Keratinocyte (primary cell): ENCODE data around the gene SLC8A1. TPM values are rescaled to one million over a fixed set of nuclear protein-coding genes. Genes with fewer than 3 reads are reported as not detected.

Experiments
- DNase-seq: peaks from one replicate; pipeline ENCODE4 v3.0.0-alpha.2; 2011; ENCODE audit warnings: low read depth, missing footprints, low spot score
- FAIRE-seq: peaks from 2 replicates; lab custom pipeline; 2011; peaks lifted over from hg19 to GRCh38; lab: Jason Lieb, UNC
- H2AFZ ChIP-seq: 2 replicates; pipeline ENCODE4 v1.6.0; 2012; ENCODE audit warnings: low read length, control low read depth, inconsistent platforms; ENCODE audit not compliant: control insufficient read depth
- H3K27ac ChIP-seq: 2 replicates; pipeline ENCODE4 v1.5.1; 2011; ENCODE audit warnings: low read length; ENCODE audit not compliant: control insufficient read depth, insufficient read depth
- H3K27me3 ChIP-seq: 3 replicates; pipeline ENCODE4 v1.6.0; 2011; ENCODE audit warnings: low read length; ENCODE audit not compliant: control insufficient read depth, insufficient read depth; ENCODE audit errors: extremely low read depth
- H3K36me3 ChIP-seq, 2 experiments: 2 replicates in 1 of 2; 3 replicates in 1 of 2; pipeline ENCODE4 v1.5.1; 2011; ENCODE audit warnings: low read length in 2 of 2, mild to moderate bottlenecking in 1 of 2; ENCODE audit not compliant: control insufficient read depth in 2 of 2, insufficient read depth in 2 of 2; ENCODE audit errors: extremely low read depth in 1 of 2
- H3K4me1 ChIP-seq: 3 replicates; pipeline ENCODE4 v1.5.1; 2011; ENCODE audit warnings: low read length; ENCODE audit not compliant: control insufficient read depth, insufficient read depth; ENCODE audit errors: extremely low read depth
- H3K4me2 ChIP-seq: 3 replicates; pipeline ENCODE4 v1.6.0; 2011; ENCODE audit warnings: low read depth, low read length; ENCODE audit not compliant: control insufficient read depth, insufficient read depth; ENCODE audit errors: extremely low read depth
- H3K4me3 ChIP-seq, 3 experiments: fragments of 200-600 bp in 1 of 3; sonication (generic) in 1 of 3; 2 replicates in 2 of 3; 3 replicates in 1 of 3; pipeline ENCODE4 v1.5.1; 2011 to 2016; ENCODE audit warnings: low read length in 3 of 3, mild to moderate bottlenecking in 3 of 3, control low read depth in 2 of 3, inconsistent platforms in 1 of 3, low read depth in 1 of 3, mixed read lengths in 1 of 3, mixed run types in 1 of 3, moderate library complexity in 1 of 3; ENCODE audit not compliant: control insufficient read depth in 2 of 3, insufficient read depth in 2 of 3; ENCODE audit errors: extremely low read depth in 1 of 3
- H3K79me2 ChIP-seq: 2 replicates; pipeline ENCODE4 v1.6.0; 2012; ENCODE audit warnings: low read length; ENCODE audit not compliant: control insufficient read depth, insufficient read depth
- H3K9ac ChIP-seq: 3 replicates; pipeline ENCODE4 v1.6.0; 2011; ENCODE audit warnings: low read length; ENCODE audit not compliant: control insufficient read depth, insufficient read depth; ENCODE audit errors: extremely low read depth
- H3K9me1 ChIP-seq: 3 replicates; pipeline ENCODE4 v1.6.0; 2011; ENCODE audit warnings: low read length; ENCODE audit not compliant: control insufficient read depth, insufficient read depth; ENCODE audit errors: extremely low read depth
- H3K9me3 ChIP-seq: 2 replicates; pipeline ENCODE4 v1.5.1; 2012; ENCODE audit warnings: low read depth, low read length; ENCODE audit not compliant: control insufficient read depth
- H4K20me1 ChIP-seq: 3 replicates; pipeline ENCODE4 v1.6.0; 2011; ENCODE audit warnings: low read length; ENCODE audit not compliant: control insufficient read depth, insufficient read depth; ENCODE audit errors: extremely low read depth
- EZH2 ChIP-seq: IDR thresholded peaks from one replicate; pipeline ENCODE4 v1.6.1; 2012; ENCODE audit warnings: inconsistent platforms, mild to moderate bottlenecking, low read length, moderate library complexity
- dilution Hi-C: fragments of 300-500 bp; cut with MboI; formaldehyde crosslinking; loops from one replicate; pipeline ENCODE4 v1.7.0; 2020; ENCODE audit warnings: low sequenced_read_pairs; ENCODE audit not compliant: extremely low pct_ligation_motif_present
- polyA plus RNA-seq, 5 experiments: library from polyadenylated mRNA; depleted of rRNA in 3 of 5; stranded (reverse) in 3 of 5; stranded (forward) in 1 of 5; unstranded in 1 of 5; fragments of >200 nt; gene quantifications; 1 replicate in 1 of 5; 2 replicates in 3 of 5; 3 replicates in 1 of 5; pipeline versions ENCODE4 v1.2.1 to v1.2.3, GENCODE V29; 2011 to 2012; ENCODE audit warnings: missing spikeins in 2 of 5, low read depth in 1 of 5, low replicate concordance in 1 of 5
- TF ChIP-seq, protein P1 (sequence below), 3 experiments: IDR thresholded peaks in 1 of 3; conservative IDR thresholded peaks in 1 of 3; optimal IDR thresholded peaks in 1 of 3; 2 replicates in 2 of 3; 3 replicates in 1 of 3; pipeline versions ENCODE3 to v1.5.1; 2011; ENCODE audit warnings: low read length in 3 of 3, mild to moderate bottlenecking in 3 of 3, moderate library complexity in 2 of 3, control low read depth in 1 of 3, inconsistent platforms in 1 of 3; ENCODE audit not compliant: insufficient read depth in 2 of 3; ENCODE audit errors: extremely low read depth in 1 of 3

Gene SLC8A1
- polyA plus RNA-seq, 1 donor (not counting 4 experiments of a cell fraction or from before 2014, with no cell fraction given) = 2.7 TPM

DNA sequence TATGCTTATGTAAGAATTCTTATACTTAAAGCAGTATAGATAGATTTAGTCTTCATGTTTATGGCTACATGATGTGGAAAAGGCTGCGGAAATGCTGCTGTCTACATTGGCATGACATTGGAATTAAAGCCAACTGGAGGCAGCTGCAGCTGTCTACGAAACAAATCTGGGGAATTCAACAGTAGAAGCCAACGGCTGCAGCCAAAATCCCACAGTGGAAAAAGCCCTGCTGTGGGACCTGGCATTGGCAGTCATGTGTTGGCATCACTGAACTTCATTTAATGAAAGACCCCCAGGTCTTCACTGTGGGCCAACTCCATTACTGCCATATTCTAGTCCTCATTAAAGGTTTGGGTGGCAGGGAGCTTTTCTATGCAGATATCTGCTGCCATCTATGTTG is 223.6 kb downstream of the SLC8A1 start:
- Histone ChIP-seq H3K4me1 (no peaks in the 10 kb centered on the region), H3K9ac (no peak overlapping the region), H3K27me3 (no peaks in the 10 kb centered on the region), H3K36me3 (no peaks in the 10 kb centered on the region), H3K9me1 (no peaks in the 10 kb centered on the region), H3K79me2 (no peaks in the 10 kb centered on the region), H3K9me3 (no peaks in the 10 kb centered on the region), H4K20me1 (no peaks in the 10 kb centered on the region), H3K27ac (no peak overlapping the region), H3K4me3 (no peak overlapping the region), H3K4me2 (no peak overlapping the region), H2AFZ (no peak overlapping the region)
- no peak for FAIRE-seq
- no peak for DNase-seq
- dilution Hi-C loops = no loop called here
- TF ChIP-seq, protein P1, sequence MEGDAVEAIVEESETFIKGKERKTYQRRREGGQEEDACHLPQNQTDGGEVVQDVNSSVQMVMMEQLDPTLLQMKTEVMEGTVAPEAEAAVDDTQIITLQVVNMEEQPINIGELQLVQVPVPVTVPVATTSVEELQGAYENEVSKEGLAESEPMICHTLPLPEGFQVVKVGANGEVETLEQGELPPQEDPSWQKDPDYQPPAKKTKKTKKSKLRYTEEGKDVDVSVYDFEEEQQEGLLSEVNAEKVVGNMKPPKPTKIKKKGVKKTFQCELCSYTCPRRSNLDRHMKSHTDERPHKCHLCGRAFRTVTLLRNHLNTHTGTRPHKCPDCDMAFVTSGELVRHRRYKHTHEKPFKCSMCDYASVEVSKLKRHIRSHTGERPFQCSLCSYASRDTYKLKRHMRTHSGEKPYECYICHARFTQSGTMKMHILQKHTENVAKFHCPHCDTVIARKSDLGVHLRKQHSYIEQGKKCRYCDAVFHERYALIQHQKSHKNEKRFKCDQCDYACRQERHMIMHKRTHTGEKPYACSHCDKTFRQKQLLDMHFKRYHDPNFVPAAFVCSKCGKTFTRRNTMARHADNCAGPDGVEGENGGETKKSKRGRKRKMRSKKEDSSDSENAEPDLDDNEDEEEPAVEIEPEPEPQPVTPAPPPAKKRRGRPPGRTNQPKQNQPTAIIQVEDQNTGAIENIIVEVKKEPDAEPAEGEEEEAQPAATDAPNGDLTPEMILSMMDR (optimal IDR thresholded peaks at IDR 0.05 in 1 of 3, IDR thresholded peaks at IDR 0.05 in 1 of 3, conservative IDR thresholded peaks at IDR 0.05 in 1 of 3; ENCODE audit: extremely low read depth in 1 of 3, insufficient read depth in 2 of 3, low read length in 3 of 3) = no peak
- no peak for TF ChIP-seq EZH2

DNA sequence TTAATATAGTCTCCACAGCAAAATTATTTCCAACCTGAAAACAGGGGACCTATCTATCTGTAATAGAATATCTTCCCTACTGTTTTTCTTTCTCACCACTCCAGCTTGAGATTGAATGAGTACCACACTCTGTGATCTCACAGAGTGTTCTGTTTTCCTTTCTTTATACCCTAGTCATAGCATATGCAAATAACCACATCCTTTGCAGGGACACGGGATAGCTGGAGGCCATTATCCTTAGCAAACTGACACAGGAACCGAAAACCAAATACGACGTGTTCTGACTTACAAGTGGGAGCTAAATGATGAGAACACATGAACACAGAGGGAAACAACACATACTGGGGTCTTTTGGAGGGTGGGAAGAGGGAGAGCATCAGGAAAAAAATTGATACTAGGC is 224.7 kb downstream of the SLC8A1 start:
- no peak for TF ChIP-seq EZH2
- TF ChIP-seq, protein P1 (optimal IDR thresholded peaks at IDR 0.05 in 1 of 3, IDR thresholded peaks at IDR 0.05 in 1 of 3, conservative IDR thresholded peaks at IDR 0.05 in 1 of 3; ENCODE audit: extremely low read depth in 1 of 3, insufficient read depth in 2 of 3, low read length in 3 of 3) = no peak
- Histone ChIP-seq H3K4me2 (no peak overlapping the region), H3K4me3 (no peak overlapping the region), H3K9me3 (no peaks in the 10 kb centered on the region), H3K27me3 (no peaks in the 10 kb centered on the region), H2AFZ (no peak overlapping the region), H3K4me1 (no peaks in the 10 kb centered on the region), H3K27ac (no peak overlapping the region), H3K9me1 (no peaks in the 10 kb centered on the region), H3K79me2 (no peaks in the 10 kb centered on the region), H4K20me1 (no peaks in the 10 kb centered on the region), H3K9ac (no peak overlapping the region), H3K36me3 (no peaks in the 10 kb centered on the region)
- DNase-seq (no peak), FAIRE-seq (peak; percentile 62)
- dilution Hi-C loops = no loop called here
